Endothelial cell of umbilical vein (primary cell): ENCODE data around the gene CRIM1. TPM values are rescaled to one million over a fixed set of nuclear protein-coding genes. Genes with fewer than 3 reads are reported as not detected.

Experiments
- BruUV-seq: library from RNA; stranded (reverse); fragments of 400-500 nt; replicated peaks from 2 replicates; lab custom pipeline; 2021; lab: Mats Ljungman, UMichigan
- CTCF ChIA-PET: fragments of 300-600, 350-600 bp; sonication (Branson Sonifier 250); formaldehyde crosslinking; loops from one replicate; lab custom pipeline; 2021; ENCODE audit warnings: antibody characterized with exemption, inconsistent platforms; lab: Charles Lee
- POLR2A ChIA-PET: fragments of 300-600, 350-600 bp; sonication (Branson Sonifier 250); formaldehyde crosslinking; loops from one replicate; lab custom pipeline; 2021; ENCODE audit warnings: antibody characterized with exemption, inconsistent platforms; lab: Charles Lee
- DNase-seq: peaks from one replicate; pipeline ENCODE4 v3.0.0-alpha.2; 2011; ENCODE audit warnings: low read depth, low spot score
- FAIRE-seq: peaks from 2 replicates; lab custom pipeline; 2011; peaks lifted over from hg19 to GRCh38; lab: Jason Lieb, UNC
- H2AFZ ChIP-seq: 2 replicates; pipeline ENCODE4 v1.6.0; 2012; ENCODE audit warnings: low read depth, low read length, control low read depth, inconsistent platforms
- H3K27ac ChIP-seq: 2 replicates; pipeline ENCODE4 v1.5.1; 2011; ENCODE audit warnings: low read depth, mild to moderate bottlenecking, control low read depth, low read length, moderate library complexity; ENCODE audit not compliant: insufficient read depth
- H3K27me3 ChIP-seq, 2 experiments: 2 replicates each; pipeline versions ENCODE4 v1.6.0 to v1.6.1; 2011; ENCODE audit warnings: low read length in 2 of 2, mixed read lengths in 1 of 2; ENCODE audit not compliant: control insufficient read depth in 2 of 2, insufficient read depth in 2 of 2
- H3K36me3 ChIP-seq, 2 experiments: 2 replicates in 1 of 2; 3 replicates in 1 of 2; pipeline ENCODE4 v1.5.1; 2011; ENCODE audit warnings: low read length in 2 of 2, mild to moderate bottlenecking in 1 of 2, moderate library complexity in 1 of 2; ENCODE audit not compliant: control insufficient read depth in 2 of 2, insufficient read depth in 2 of 2; ENCODE audit errors: extremely low read depth in 1 of 2
- H3K4me1 ChIP-seq: 3 replicates; pipeline ENCODE4 v1.5.1; 2011; ENCODE audit warnings: mild to moderate bottlenecking, low read length; ENCODE audit not compliant: control insufficient read depth, insufficient read depth; ENCODE audit errors: extremely low read depth
- H3K4me2 ChIP-seq: 2 replicates; pipeline ENCODE4 v1.6.1; 2011; ENCODE audit warnings: low read length, control low read depth, mixed read lengths; ENCODE audit not compliant: insufficient read depth
- H3K4me3 ChIP-seq, 3 experiments: fragments of 200-600 bp in 1 of 3; sonication (generic), shearing (Covaris generic) in 1 of 3; replicated peaks in 1 of 3; 2 replicates each; pipeline ENCODE4 v1.5.1; 2011 to 2016; ENCODE audit warnings: control low read depth in 3 of 3, low read length in 3 of 3, mild to moderate bottlenecking in 2 of 3, inconsistent platforms in 1 of 3, low read depth in 1 of 3, moderate library complexity in 1 of 3; ENCODE audit not compliant: insufficient read depth in 1 of 3
- H3K79me2 ChIP-seq: 2 replicates; pipeline ENCODE4 v1.6.0; 2012; ENCODE audit warnings: low read length, inconsistent platforms; ENCODE audit not compliant: control insufficient read depth, insufficient read depth
- H3K9ac ChIP-seq: replicated peaks from 2 replicates; pipeline ENCODE3; 2011; ENCODE audit warnings: low read length, control low read depth; ENCODE audit not compliant: insufficient read depth; ENCODE audit errors: extremely low read depth
- H3K9me1 ChIP-seq: replicated peaks from 3 replicates; pipeline ENCODE4 v1.6.0; 2011; ENCODE audit warnings: mild to moderate bottlenecking, low read length; ENCODE audit not compliant: control insufficient read depth, insufficient read depth; ENCODE audit errors: extremely low read depth
- H3K9me3 ChIP-seq: replicated peaks from 2 replicates; pipeline ENCODE4 v1.5.1; 2012; ENCODE audit warnings: low read length, inconsistent platforms; ENCODE audit not compliant: control insufficient read depth, insufficient read depth
- H4K20me1 ChIP-seq: replicated peaks from 2 replicates; pipeline ENCODE3; 2011; ENCODE audit warnings: mild to moderate bottlenecking, low read length; ENCODE audit not compliant: control insufficient read depth, insufficient read depth; ENCODE audit errors: extremely low read depth
- EZH2 ChIP-seq: IDR thresholded peaks from 2 replicates; pipeline ENCODE4 v1.6.1; 2012; ENCODE audit warnings: borderline replicate concordance, low read depth, mild to moderate bottlenecking, moderate library complexity, low read length, inconsistent platforms; ENCODE audit not compliant: severe bottlenecking
- FOS ChIP-seq: IDR thresholded peaks from 2 replicates; pipeline ENCODE4 v1.6.1; 2011; ENCODE audit warnings: mild to moderate bottlenecking, low read length, moderate library complexity, borderline replicate concordance; ENCODE audit not compliant: insufficient read depth
- GATA2 ChIP-seq: IDR thresholded peaks from 2 replicates; pipeline ENCODE4 v1.7.0; 2011; ENCODE audit warnings: low read depth, mild to moderate bottlenecking, moderate library complexity, mixed read lengths, low read length; ENCODE audit not compliant: insufficient read length, insufficient read depth
- JUN ChIP-seq: IDR thresholded peaks from 2 replicates; pipeline ENCODE4 v1.6.1; 2011; ENCODE audit warnings: borderline replicate concordance, low read depth; ENCODE audit not compliant: insufficient read length, insufficient read depth
- MYC ChIP-seq: IDR thresholded peaks from one replicate; pipeline ENCODE4 v1.6.1; 2011; ENCODE audit warnings: mild to moderate bottlenecking, low read depth, low read length
- POLR2A ChIP-seq: IDR thresholded peaks from 2 replicates; pipeline ENCODE4 v1.6.1; 2012; ENCODE audit warnings: low read depth, mild to moderate bottlenecking, control low read depth, low read length
- POLR2AphosphoS5 ChIP-seq: IDR thresholded peaks from 2 replicates; pipeline ENCODE4 v1.6.1; 2012; ENCODE audit warnings: low read depth, mild to moderate bottlenecking, control low read depth, low read length, moderate library complexity; ENCODE audit not compliant: insufficient read depth
- dilution Hi-C: fragments of 300-500 bp; cut with MboI; formaldehyde crosslinking; loops from one replicate; pipeline ENCODE4 v1.15.0; 2019; ENCODE audit warnings: low sequenced_read_pairs; ENCODE audit not compliant: extremely low pct_ligation_motif_present
- intact Hi-C: fragments of 100-400 bp; cut with micrococcal nuclease; formaldehyde crosslinking; loops from one replicate; pipeline ENCODE4 v1.10.0; 2022
- polyA plus RNA-seq, 4 experiments: library from polyadenylated mRNA; depleted of rRNA in 3 of 4; stranded (reverse) in 3 of 4; unstranded in 1 of 4; fragments of >200 nt; gene quantifications; 2 replicates each; pipeline versions ENCODE4 v1.2.1 to v1.2.3, GENCODE V29; 2011 to 2012; ENCODE audit warnings: missing spikeins in 1 of 4
- total RNA-seq: library from RNA; stranded (reverse); gene quantifications from 2 replicates; pipeline ENCODE4 v1.2.3, GENCODE V29; 2021
- TF ChIP-seq, protein P1 (sequence below), 2 donors: IDR thresholded peaks; 1 replicate in 1 of 2; 2 replicates in 1 of 2; pipeline ENCODE4 v1.5.1; 2011; ENCODE audit warnings: low read length in 2 of 2, mild to moderate bottlenecking in 2 of 2, moderate library complexity in 2 of 2, control low read depth in 1 of 2, inconsistent platforms in 1 of 2, low read depth in 1 of 2; ENCODE audit not compliant: insufficient read depth in 1 of 2; ENCODE audit errors: extremely low read depth in 1 of 2
- TF ChIP-seq, protein P2 (sequence below): IDR thresholded peaks from 2 replicates; pipeline ENCODE4 v1.6.1; 2011; ENCODE audit not compliant: insufficient read depth, insufficient read length

Gene CRIM1
- total and polyA plus RNA-seq, 2 donors (not counting 3 experiments of a cell fraction or from before 2014, with no cell fraction given) = 422 to 649 TPM

DNA sequence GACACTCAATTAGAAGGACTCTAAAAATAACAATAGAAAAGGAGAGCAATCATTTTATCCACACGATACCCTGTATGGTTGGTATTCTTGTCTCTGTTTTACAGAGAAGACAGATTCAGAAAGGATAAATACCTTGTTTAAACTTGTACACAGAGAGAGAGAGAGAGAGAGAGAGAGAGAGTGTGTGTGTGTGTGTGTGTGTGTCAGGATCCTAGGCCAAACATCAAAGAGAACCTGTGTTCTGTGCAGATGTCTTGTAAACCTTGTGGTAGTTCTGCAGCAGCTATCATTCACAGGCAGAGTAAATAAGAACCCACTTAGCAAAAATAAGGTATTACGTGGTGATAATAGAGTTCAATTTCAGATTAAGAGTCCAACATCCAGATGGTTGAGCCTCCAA is 4.3 kb upstream of the CRIM1 start:
- H4K20me1 ChIP-seq = no peaks in the 10 kb centered on the region
- peaks cover 26% of the 10 kb centered on the region for H3K4me1 ChIP-seq
- H2AFZ ChIP-seq = no peak overlapping the region
- dilution Hi-C loops (no loop called here), intact Hi-C loops (loop anchor here (5.0 kb wide), 2 partner anchors 196 to 421 kb away; no protein-coding TSS in a partner anchor)
- peaks cover 36% of the 10 kb centered on the region for H3K79me2 ChIP-seq
- H3K9me3 ChIP-seq = no peaks in the 10 kb centered on the region
- DNase-seq = no peak
- no TSS peak for BruUV-seq
- H3K4me2 ChIP-seq = no peak overlapping the region
- H3K27ac ChIP-seq = no peak overlapping the region
- no peak overlapping the region for H3K4me3 ChIP-seq
- no peaks in the 10 kb centered on the region for H3K36me3 ChIP-seq
- H3K27me3 ChIP-seq = no peaks in the 10 kb centered on the region
- POLR2A ChIA-PET = interaction anchor here (1.4 kb wide), 1 partner anchor 109 kb away, joined by 10 read pairs; no protein-coding TSS in a partner anchor
- TF ChIP-seq POLR2AphosphoS5 (no peak), POLR2A (no peak), JUN (no peak), MYC (no peak), FOS (no peak), GATA2 (no peak), EZH2 (no peak)
- TF ChIP-seq, protein P1, sequence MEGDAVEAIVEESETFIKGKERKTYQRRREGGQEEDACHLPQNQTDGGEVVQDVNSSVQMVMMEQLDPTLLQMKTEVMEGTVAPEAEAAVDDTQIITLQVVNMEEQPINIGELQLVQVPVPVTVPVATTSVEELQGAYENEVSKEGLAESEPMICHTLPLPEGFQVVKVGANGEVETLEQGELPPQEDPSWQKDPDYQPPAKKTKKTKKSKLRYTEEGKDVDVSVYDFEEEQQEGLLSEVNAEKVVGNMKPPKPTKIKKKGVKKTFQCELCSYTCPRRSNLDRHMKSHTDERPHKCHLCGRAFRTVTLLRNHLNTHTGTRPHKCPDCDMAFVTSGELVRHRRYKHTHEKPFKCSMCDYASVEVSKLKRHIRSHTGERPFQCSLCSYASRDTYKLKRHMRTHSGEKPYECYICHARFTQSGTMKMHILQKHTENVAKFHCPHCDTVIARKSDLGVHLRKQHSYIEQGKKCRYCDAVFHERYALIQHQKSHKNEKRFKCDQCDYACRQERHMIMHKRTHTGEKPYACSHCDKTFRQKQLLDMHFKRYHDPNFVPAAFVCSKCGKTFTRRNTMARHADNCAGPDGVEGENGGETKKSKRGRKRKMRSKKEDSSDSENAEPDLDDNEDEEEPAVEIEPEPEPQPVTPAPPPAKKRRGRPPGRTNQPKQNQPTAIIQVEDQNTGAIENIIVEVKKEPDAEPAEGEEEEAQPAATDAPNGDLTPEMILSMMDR (IDR thresholded peaks at IDR 0.05; ENCODE audit: extremely low read depth in 1 of 2, insufficient read depth in 1 of 2, low read depth in 1 of 2, low read length in 2 of 2) = no peak
- TF ChIP-seq, protein P2, sequence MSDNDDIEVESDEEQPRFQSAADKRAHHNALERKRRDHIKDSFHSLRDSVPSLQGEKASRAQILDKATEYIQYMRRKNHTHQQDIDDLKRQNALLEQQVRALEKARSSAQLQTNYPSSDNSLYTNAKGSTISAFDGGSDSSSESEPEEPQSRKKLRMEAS = no peak
- no peak for FAIRE-seq
- H3K9me1 ChIP-seq = no peaks in the 10 kb centered on the region
- H3K9ac ChIP-seq = no peak overlapping the region
- CTCF ChIA-PET = interaction anchor here (0.9 to 3.6 kb wide), 10 partner anchors 107 to 479 kb away, joined by 3 to 70 read pairs (median 4); no protein-coding TSS in a partner anchor
